ENCODE data around the gene DBR1. TPM values are rescaled to one million over a fixed set of nuclear protein-coding genes. Genes with fewer than 3 reads are reported as not detected.

DBR1 gene
- total and polyA plus RNA-seq, 2 of the 4 experiments (the other 2 are of a cell fraction): 7.6 to 12.5 TPM

DNA sequence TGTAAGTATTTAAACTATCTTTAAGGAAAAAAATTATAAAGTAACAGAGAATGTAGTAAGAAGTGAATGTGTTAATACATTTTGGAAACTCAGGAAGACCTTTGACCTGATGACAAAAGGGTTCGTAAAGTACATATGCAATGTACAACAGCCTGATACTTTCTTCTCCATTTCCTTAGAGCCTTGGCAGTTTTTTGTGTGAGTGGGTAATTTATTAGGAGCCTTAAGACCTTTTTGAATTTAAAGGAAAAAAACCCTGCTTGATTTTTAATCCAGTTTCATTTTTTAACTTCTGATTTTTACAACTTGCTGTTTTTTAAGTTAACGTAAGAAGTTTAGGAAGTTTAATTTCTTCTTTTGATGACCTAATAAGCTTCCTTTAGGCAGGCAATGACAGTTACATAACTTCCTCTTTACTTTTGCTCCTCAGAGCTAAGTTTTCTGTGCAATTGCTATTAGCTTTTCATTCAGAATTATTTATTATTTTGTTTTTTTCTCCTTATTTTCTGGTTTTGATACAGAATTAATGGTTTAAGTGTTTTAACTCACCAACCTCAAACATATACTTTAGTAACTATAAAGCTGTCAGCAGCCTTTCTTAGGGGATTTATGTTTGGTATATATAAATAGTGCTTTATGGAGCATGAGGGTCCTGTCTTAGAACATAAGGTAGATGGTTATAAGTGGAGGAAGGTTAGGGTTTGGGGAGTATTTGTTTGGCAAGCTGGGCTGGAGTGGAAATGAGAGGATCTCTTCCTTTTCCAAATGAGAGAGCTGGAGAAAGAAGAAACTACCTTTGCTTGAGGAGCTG lies 47.6 kb upstream of the DBR1 start:
- Histone ChIP-seq H2AK9ac (replicated peaks; ENCODE audit: low read depth, low read length, poor library complexity) (no peak overlapping the region), H3K36me3 (ENCODE audit: control insufficient read depth, insufficient read depth, low read length) (peaks cover 13% of the 10 kb centered on the region), H2BK20ac (ENCODE audit: low read depth, low read length) (no peak overlapping the region), H2AFZ (replicated peaks; ENCODE audit: low read length, poor library complexity) (no peak overlapping the region), H4K5ac (ENCODE audit: low read depth, low read length) (no peak overlapping the region), H3K4me2 (ENCODE audit: low read depth, low read length) (no peak overlapping the region), H4K91ac (ENCODE audit: insufficient read depth, low read depth, low read length) (no peak overlapping the region), H3K79me1 (ENCODE audit: low read depth in 1 of 2, low read length in 2 of 2) (peaks cover 11 to 14% of the 10 kb centered on the region in 2 experiments), H3K27me3 (ENCODE audit: control insufficient read depth, insufficient read depth, low read length) (no peaks in the 10 kb centered on the region), H2BK5ac (ENCODE audit: low read depth, low read length, poor library complexity, severe bottlenecking) (no peak overlapping the region), H2BK15ac (ENCODE audit: low read depth, low read length) (no peak overlapping the region), H3K18ac (ENCODE audit: low read depth, low read length) (no peak overlapping the region), H2BK120ac (ENCODE audit: low read depth, low read length) (no peak overlapping the region), H3K9ac (ENCODE audit: low read depth, low read length) (no peak overlapping the region), H3K23ac (ENCODE audit: low read depth, low read length) (no peak overlapping the region), H3K27ac (ENCODE audit: insufficient read depth, low read length) (no peak overlapping the region), H3K4me3 (ENCODE audit: insufficient read depth, low read depth, low read length) (no peak overlapping the region), H3K14ac (replicated peaks; ENCODE audit: low read depth, low read length) (no peak overlapping the region), H4K8ac (ENCODE audit: low read depth in 2 of 2, low read length in 2 of 2) (no peak overlapping the region), H4K20me1 (ENCODE audit: insufficient read depth, low read length) (peaks cover 3% of the 10 kb centered on the region; the same call in 1 of the 2 replicates), H2AK5ac (ENCODE audit: low read depth, low read length) (no peak overlapping the region), H3K4me1 (ENCODE audit: control insufficient read depth, insufficient read depth, low read length) (0 out of 2 replicates have a peak, but pooled peaks cover 2% of the 10 kb centered on the region), H3K9me1 (ENCODE audit: insufficient read depth, low read length) (no peaks in the 10 kb centered on the region), H3K4ac (ENCODE audit: low read depth, low read length) (no peak overlapping the region), H3K9me3 (ENCODE audit: control insufficient read depth, insufficient read depth, low read length) (no peaks in the 10 kb centered on the region), H3K56ac (ENCODE audit: extremely low read depth, insufficient read depth, low read length) (no peak overlapping the region)
- in situ Hi-C loops (cut with MboI; ENCODE audit: low sequenced_read_pairs) (no loop called here), dilution Hi-C loops (cut with HindIII; ENCODE audit: low sequenced_read_pairs, unreplicated experiment) (no loop called here), intact Hi-C loops (cut with micrococcal nuclease) (loop anchor here (5.0 kb wide), 1 partner anchor 35 kb away; the partner anchor contains the start of gene ARMC8)
- no CpG with 5 or more reads among the region's 2 CpGs for WGBS, 2 experiments (ENCODE audit: extremely low coverage in 2 of 2, insufficient read length in 1 of 2)
- POLR2A ChIA-PET (ENCODE audit: unreplicated experiment): no interaction called here
- no TSS peak for BruUV-seq (replicated peaks)
- CTCF ChIA-PET: no interaction called here
- TF ChIP-seq FOS (IDR thresholded peaks at IDR 0.05; ENCODE audit: low read depth, low read length): no peak
- no peak for TF ChIP-seq RFX5 (IDR thresholded peaks at IDR 0.05; ENCODE audit: low read depth, low read length)
- TF ChIP-seq SMC3 (IDR thresholded peaks at IDR 0.05; ENCODE audit: low read depth, low read length): no peak
- TF ChIP-seq BHLHE40 (IDR thresholded peaks at IDR 0.05; ENCODE audit: low read depth, low read length): no peak
- TF ChIP-seq CTCF (conservative IDR thresholded peaks at IDR 0.05; ENCODE audit: low read depth, low read length): no peak
- no peak for TF ChIP-seq MAZ (IDR thresholded peaks at IDR 0.05; ENCODE audit: borderline replicate concordance, low read depth, low read length)
- TF ChIP-seq RAD21 (IDR thresholded peaks at IDR 0.05; ENCODE audit: low read length): no peak
- TF ChIP-seq ELK1 (IDR thresholded peaks at IDR 0.05; ENCODE audit: borderline replicate concordance, low read depth, low read length): no peak
- ATAC-seq (ENCODE audit: low read depth) (no peak), DNase-seq (no peak)
